Caco-2 (cell line): ENCODE results near the gene MT3. TPM values are rescaled to one million over a fixed set of nuclear protein-coding genes. Genes with fewer than 3 reads are reported as not detected.
A peak's percentile ranks its signal among the peaks of the same experiment; 100 is the strongest.

Experiments used
- BruUV-seq: library from RNA; stranded (reverse); fragments of 400-500 nt; replicated peaks from 2 replicates; lab custom pipeline; 2021; lab: Mats Ljungman, UMichigan
- CTCF ChIA-PET: fragments of 300-600 bp; sonication (Branson Sonifier 250); formaldehyde crosslinking; loops from one replicate; lab custom pipeline; 2022; ENCODE audit warnings: antibody characterized with exemption; lab: Charles Lee
- POLR2A ChIA-PET: fragments of 300-600 bp; sonication (Branson Sonifier 250); formaldehyde crosslinking; loops from one replicate; lab custom pipeline; 2022; ENCODE audit warnings: antibody characterized with exemption; lab: Charles Lee
- DNase-seq, 2 experiments: peaks; one replicate each; pipeline versions ENCODE4 v3.0.0 to v3.0.0-alpha.2; 2020 to 2022
- H3K27me3 ChIP-seq: replicated peaks from 2 replicates; pipeline ENCODE4 v1.6.0; 2011; ENCODE audit warnings: low read length; ENCODE audit not compliant: control insufficient read depth, insufficient read depth
- H3K36me3 ChIP-seq: 2 replicates; pipeline ENCODE4 v1.5.1; 2011; ENCODE audit warnings: low read length; ENCODE audit not compliant: control insufficient read depth, insufficient read depth
- H3K4me1 ChIP-seq: fragments of 250-450 bp; sonication (Bioruptor Pico); 2 replicates; pipeline ENCODE4 v1.5.1; 2020; ENCODE audit warnings: mild to moderate bottlenecking
- H3K4me3 ChIP-seq: 2 replicates; pipeline ENCODE4 v1.5.1; 2011; ENCODE audit warnings: low read depth, mild to moderate bottlenecking, control low read depth, low read length
- H3K9me3 ChIP-seq: fragments of 250-450 bp; sonication (Bioruptor Pico); 2 replicates; pipeline ENCODE4 v1.5.1; 2020; ENCODE audit warnings: mild to moderate bottlenecking, moderate library complexity
- H3K27ac Mint-ChIP-seq: one replicate; pipeline ENCODE4 v1.8.0; 2022; ENCODE audit warnings: mixed read lengths; ENCODE audit not compliant: unreplicated experiment
- H3K27me3 Mint-ChIP-seq: one replicate; pipeline ENCODE4 v1.8.0; 2022; ENCODE audit warnings: mixed read lengths; ENCODE audit not compliant: insufficient read depth, unreplicated experiment
- H3K36me3 Mint-ChIP-seq: one replicate; pipeline ENCODE4 v1.8.0; 2022; ENCODE audit warnings: mild to moderate bottlenecking, mixed read lengths; ENCODE audit not compliant: insufficient read depth, unreplicated experiment
- H3K4me1 Mint-ChIP-seq: one replicate; pipeline ENCODE4 v1.8.0; 2022; ENCODE audit warnings: low read depth, mixed read lengths; ENCODE audit not compliant: unreplicated experiment
- H3K4me3 Mint-ChIP-seq: one replicate; pipeline ENCODE4 v1.8.0; 2022; ENCODE audit warnings: mild to moderate bottlenecking, moderate library complexity, mixed read lengths; ENCODE audit not compliant: unreplicated experiment
- H3K9me3 Mint-ChIP-seq: one replicate; pipeline ENCODE4 v1.8.0; 2022; ENCODE audit warnings: mixed read lengths; ENCODE audit not compliant: unreplicated experiment
- CTCF ChIP-seq, 2 experiments: fragments of 200-600 bp in 1 of 2; IDR thresholded peaks; 1 replicate in 1 of 2; 2 replicates in 1 of 2; pipeline versions ENCODE4 v1.5.1 to v1.8.0; 2011 to 2022; ENCODE audit warnings: antibody characterized with exemption in 1 of 2, control low read depth in 1 of 2, inconsistent platforms in 1 of 2, low read depth in 1 of 2, low read length in 1 of 2, mild to moderate bottlenecking in 1 of 2, moderate library complexity in 1 of 2; ENCODE audit not compliant: insufficient read depth in 1 of 2, severe bottlenecking in 1 of 2, unreplicated experiment in 1 of 2
- intact Hi-C: fragments of 100-400 bp; cut with micrococcal nuclease; formaldehyde crosslinking; loops from one replicate; pipeline ENCODE4 v1.10.0; 2022; ENCODE audit not compliant: unreplicated experiment
- total RNA-seq: library from RNA; stranded (reverse); gene quantifications from 2 replicates; pipeline ENCODE4 v1.2.3, GENCODE V29; 2022

MT3 gene
- total RNA-seq, 1 experiment from 2014 or later, result not detected

DNA sequence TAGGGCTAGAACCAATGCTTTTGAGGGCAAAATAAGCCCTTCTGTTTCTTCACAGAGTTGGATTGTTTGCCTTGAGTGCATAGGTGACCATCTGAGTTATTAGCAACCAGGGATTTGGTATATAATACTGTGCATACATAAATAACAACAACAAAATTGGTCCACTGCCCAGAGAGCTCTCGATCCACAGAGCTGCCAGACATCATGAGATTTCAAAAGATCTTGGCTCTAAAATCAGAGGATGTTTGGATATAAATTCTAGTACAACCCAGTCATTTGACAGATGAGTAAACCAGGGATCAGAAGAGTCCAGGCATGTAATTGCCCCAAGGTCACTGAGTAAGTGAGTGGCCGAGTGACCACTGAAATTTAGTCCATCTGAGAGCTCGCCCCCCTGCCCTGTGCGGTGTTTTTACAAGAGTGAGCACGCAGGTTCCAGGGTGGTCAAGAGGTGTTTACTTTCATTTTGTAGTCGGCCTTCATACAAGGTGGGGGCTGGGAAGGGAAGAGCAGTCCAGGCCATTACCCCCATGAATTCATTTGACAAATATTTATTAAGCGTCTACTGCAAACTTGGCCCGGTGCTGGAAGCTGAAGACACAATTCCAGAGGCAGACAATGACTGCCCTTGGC is 17.3 kb downstream of the MT3 start:
- H3K4me1 ChIP-seq, result peaks cover 11% of the 10 kb centered on the region; the same call in 1 of the 2 replicates
- no peak for TF ChIP-seq CTCF (IDR thresholded peaks at IDR 0.05; ENCODE audit: insufficient read depth in 1 of 2, low read depth in 1 of 2, low read length in 1 of 2, severe bottlenecking in 1 of 2, unreplicated experiment in 1 of 2)
- H3K4me1 Mint-ChIP-seq, result peaks cover 25% of the 10 kb centered on the region
- DNase-seq, result no peak
- H3K36me3 Mint-ChIP-seq, result no peaks in the 10 kb centered on the region
- peaks cover 6% of the 10 kb centered on the region for H3K27me3 Mint-ChIP-seq
- H3K4me3 ChIP-seq, result no peak overlapping the region
- no peaks in the 10 kb centered on the region for H3K36me3 ChIP-seq
- no TSS peak for BruUV-seq
- H3K27ac Mint-ChIP-seq, result no peak overlapping the region
- POLR2A ChIA-PET, result no interaction called here
- H3K4me3 Mint-ChIP-seq, result no peak overlapping the region
- no peaks in the 10 kb centered on the region; the same call in 1 of the 2 replicates for H3K27me3 ChIP-seq
- intact Hi-C loops, result loop anchor here (5.0 kb wide), 1 partner anchor 51 kb away; the partner anchor contains the start of gene MT1F
- no peaks in the 10 kb centered on the region for H3K9me3 ChIP-seq
- H3K9me3 Mint-ChIP-seq, result no peaks in the 10 kb centered on the region
- CTCF ChIA-PET, result interaction anchor here (5.3 kb wide), 1 partner anchor 95 kb away, joined by 95 read pairs; no protein-coding TSS in a partner anchor

GRCh38 chr16:56607109-56607618 is 17.8 kb downstream of the MT3 start:
- H3K27me3 ChIP-seq, result no peaks in the 10 kb centered on the region; the same call in 1 of the 2 replicates
- H3K4me1 ChIP-seq, result peaks cover 11% of the 10 kb centered on the region; the same call in 1 of the 2 replicates
- peak overlapping the region; percentile 66 for H3K27ac Mint-ChIP-seq
- H3K4me3 Mint-ChIP-seq, result no peak overlapping the region
- H3K36me3 ChIP-seq, result no peaks in the 10 kb centered on the region
- CTCF ChIA-PET, result interaction anchor here (5.3 kb wide), 1 partner anchor 94 kb away, joined by 95 read pairs; no protein-coding TSS in a partner anchor
- H3K27me3 Mint-ChIP-seq, result peaks cover 4% of the 10 kb centered on the region
- intact Hi-C loops, result loop anchor here (5.0 kb wide), 1 partner anchor 50 kb away; the partner anchor contains the start of gene MT1F
- H3K9me3 Mint-ChIP-seq, result no peaks in the 10 kb centered on the region
- H3K4me1 Mint-ChIP-seq, result peaks cover 25% of the 10 kb centered on the region
- BruUV-seq, result no TSS peak
- TF ChIP-seq CTCF (IDR thresholded peaks at IDR 0.05; ENCODE audit: insufficient read depth in 1 of 2, low read depth in 1 of 2, low read length in 1 of 2, severe bottlenecking in 1 of 2, unreplicated experiment in 1 of 2), result no peak
- no peaks in the 10 kb centered on the region for H3K36me3 Mint-ChIP-seq
- POLR2A ChIA-PET, result no interaction called here
- DNase-seq, result no peak
- H3K9me3 ChIP-seq, result no peaks in the 10 kb centered on the region
- H3K4me3 ChIP-seq, result no peak overlapping the region

DNA sequence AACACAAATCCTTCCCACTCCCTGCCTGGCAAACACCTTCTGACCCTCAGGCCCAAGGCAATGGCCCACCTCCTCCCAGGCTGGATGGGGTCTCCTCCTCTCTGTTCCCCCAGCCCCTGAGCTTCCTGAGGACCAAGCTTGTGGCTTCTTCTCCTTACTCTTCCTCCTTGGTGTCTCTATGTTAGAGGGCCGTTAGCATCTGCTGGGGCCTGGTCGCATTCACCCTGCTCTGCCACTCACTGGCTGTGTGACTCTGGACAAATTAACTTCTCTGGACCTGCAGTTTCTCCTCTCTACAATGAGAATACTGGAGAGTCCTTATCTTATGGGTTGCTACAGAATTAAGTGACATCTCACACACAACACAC is 18.3 kb downstream of the MT3 start:
- H3K27ac Mint-ChIP-seq, result peak overlapping the region; percentile 66
- H3K36me3 Mint-ChIP-seq, result no peaks in the 10 kb centered on the region
- no peaks in the 10 kb centered on the region for H3K9me3 ChIP-seq
- no peaks in the 10 kb centered on the region; the same call in 1 of the 2 replicates for H3K27me3 ChIP-seq
- no peak for TF ChIP-seq CTCF (IDR thresholded peaks at IDR 0.05; ENCODE audit: insufficient read depth in 1 of 2, low read depth in 1 of 2, low read length in 1 of 2, severe bottlenecking in 1 of 2, unreplicated experiment in 1 of 2)
- no peak overlapping the region for H3K4me3 ChIP-seq
- no peaks in the 10 kb centered on the region for H3K36me3 ChIP-seq
- peaks cover 11% of the 10 kb centered on the region; the same call in 1 of the 2 replicates for H3K4me1 ChIP-seq
- ChIA-PET POLR2A (no interaction called here), CTCF (interaction anchor here (5.3 kb wide), 1 partner anchor 94 kb away, joined by 95 read pairs; no protein-coding TSS in a partner anchor)
- peaks cover 25% of the 10 kb centered on the region for H3K4me1 Mint-ChIP-seq
- peaks cover 3% of the 10 kb centered on the region for H3K27me3 Mint-ChIP-seq
- no peak for DNase-seq
- intact Hi-C loops, result loop anchor here (5.0 kb wide), 1 partner anchor 50 kb away; the partner anchor contains the start of gene MT1F
- no TSS peak for BruUV-seq
- H3K9me3 Mint-ChIP-seq, result no peaks in the 10 kb centered on the region
- peak overlapping the region; percentile 74 for H3K4me3 Mint-ChIP-seq
